Calu3 (cell line): Measurements from ENCODE around the gene PLEKHA8. TPM values are rescaled to one million over a fixed set of nuclear protein-coding genes. Genes with fewer than 3 reads are reported as not detected.

Experiments used
- BruUV-seq: library from RNA; stranded (reverse); fragments of 400-500 nt; replicated peaks from 2 replicates; lab custom pipeline; 2021; lab: Mats Ljungman, UMichigan
- CTCF ChIA-PET: fragments of 300-600 bp; sonication (Branson Sonifier 250); formaldehyde crosslinking; loops from one replicate; lab custom pipeline; 2022; ENCODE audit warnings: antibody characterized with exemption; lab: Charles Lee
- DNase-seq: peaks from one replicate; pipeline ENCODE4 v3.0.0; 2022
- H3K27ac Mint-ChIP-seq: one replicate; pipeline ENCODE4 v1.8.0; 2022; ENCODE audit warnings: mixed read lengths; ENCODE audit not compliant: unreplicated experiment
- H3K27me3 Mint-ChIP-seq: one replicate; pipeline ENCODE4 v1.8.0; 2022; ENCODE audit warnings: mixed read lengths; ENCODE audit not compliant: unreplicated experiment
- H3K36me3 Mint-ChIP-seq: one replicate; pipeline ENCODE4 v1.8.0; 2022; ENCODE audit warnings: mild to moderate bottlenecking, moderate library complexity, mixed read lengths; ENCODE audit not compliant: insufficient read depth, unreplicated experiment
- H3K4me1 Mint-ChIP-seq: one replicate; pipeline ENCODE4 v1.8.0; 2022; ENCODE audit warnings: mild to moderate bottlenecking, low read depth, mixed read lengths; ENCODE audit not compliant: unreplicated experiment
- H3K4me3 Mint-ChIP-seq: one replicate; pipeline ENCODE4 v1.8.0; 2022; ENCODE audit warnings: mild to moderate bottlenecking, low read depth, moderate library complexity, mixed read lengths; ENCODE audit not compliant: unreplicated experiment
- H3K9me3 Mint-ChIP-seq: one replicate; pipeline ENCODE4 v1.8.0; 2022; ENCODE audit warnings: low read depth, mixed read lengths; ENCODE audit not compliant: unreplicated experiment
- intact Hi-C: fragments of 100-400 bp; cut with micrococcal nuclease; formaldehyde crosslinking; loops from one replicate; pipeline ENCODE4 v1.10.0; 2022; ENCODE audit not compliant: unreplicated experiment
- total RNA-seq: library from RNA; stranded (reverse); gene quantifications from 2 replicates; pipeline ENCODE4 v1.2.3, GENCODE V29; 2022
- TF ChIP-seq, protein P1 (sequence below): fragments of 200-600 bp; IDR thresholded peaks from one replicate; pipeline ENCODE4 v1.8.0; 2022; ENCODE audit warnings: antibody characterized with exemption; ENCODE audit not compliant: unreplicated experiment

PLEKHA8 gene
- total RNA-seq, 1 experiment from 2014 or later: 27.6 TPM

DNA sequence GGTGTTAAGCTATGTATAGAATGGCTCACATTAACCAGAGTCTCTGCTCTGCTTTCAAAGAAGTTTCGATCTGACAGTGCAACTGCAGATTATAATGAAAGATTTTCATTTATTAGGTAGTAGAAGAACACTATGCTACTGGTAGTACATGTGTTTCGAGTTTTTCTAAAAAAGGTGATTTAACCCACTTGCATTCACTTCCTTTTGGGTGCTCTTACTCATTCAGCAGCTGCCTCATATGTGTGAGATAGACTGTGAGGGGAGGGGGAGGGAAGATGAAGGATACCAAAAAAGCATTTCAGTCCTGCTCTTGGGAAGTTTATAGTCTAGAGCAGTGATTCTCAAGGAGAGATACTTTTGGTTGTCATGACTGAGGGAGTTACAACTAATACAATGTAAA is 20.4 kb downstream of the PLEKHA8 start:
- no peak for DNase-seq
- no peaks in the 10 kb centered on the region for H3K36me3 Mint-ChIP-seq
- no peaks in the 10 kb centered on the region for H3K27me3 Mint-ChIP-seq
- CTCF ChIA-PET: interaction anchor here (0.6 kb wide), 1 partner anchor 31 kb away, joined by 3 read pairs; no protein-coding TSS in a partner anchor
- no peak overlapping the region for H3K27ac Mint-ChIP-seq
- no peak overlapping the region for H3K4me3 Mint-ChIP-seq
- no peaks in the 10 kb centered on the region for H3K9me3 Mint-ChIP-seq
- TF ChIP-seq, protein P1, sequence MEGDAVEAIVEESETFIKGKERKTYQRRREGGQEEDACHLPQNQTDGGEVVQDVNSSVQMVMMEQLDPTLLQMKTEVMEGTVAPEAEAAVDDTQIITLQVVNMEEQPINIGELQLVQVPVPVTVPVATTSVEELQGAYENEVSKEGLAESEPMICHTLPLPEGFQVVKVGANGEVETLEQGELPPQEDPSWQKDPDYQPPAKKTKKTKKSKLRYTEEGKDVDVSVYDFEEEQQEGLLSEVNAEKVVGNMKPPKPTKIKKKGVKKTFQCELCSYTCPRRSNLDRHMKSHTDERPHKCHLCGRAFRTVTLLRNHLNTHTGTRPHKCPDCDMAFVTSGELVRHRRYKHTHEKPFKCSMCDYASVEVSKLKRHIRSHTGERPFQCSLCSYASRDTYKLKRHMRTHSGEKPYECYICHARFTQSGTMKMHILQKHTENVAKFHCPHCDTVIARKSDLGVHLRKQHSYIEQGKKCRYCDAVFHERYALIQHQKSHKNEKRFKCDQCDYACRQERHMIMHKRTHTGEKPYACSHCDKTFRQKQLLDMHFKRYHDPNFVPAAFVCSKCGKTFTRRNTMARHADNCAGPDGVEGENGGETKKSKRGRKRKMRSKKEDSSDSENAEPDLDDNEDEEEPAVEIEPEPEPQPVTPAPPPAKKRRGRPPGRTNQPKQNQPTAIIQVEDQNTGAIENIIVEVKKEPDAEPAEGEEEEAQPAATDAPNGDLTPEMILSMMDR: no peak
- H3K4me1 Mint-ChIP-seq: no peaks in the 10 kb centered on the region
- no TSS peak for BruUV-seq
- intact Hi-C loops: no loop called here

GRCh38 chr7:30049173-30049572 is 21.0 kb downstream of the PLEKHA8 start:
- Mint-ChIP-seq H3K4me1 (no peaks in the 10 kb centered on the region), H3K9me3 (no peaks in the 10 kb centered on the region), H3K36me3 (no peaks in the 10 kb centered on the region), H3K27ac (no peak overlapping the region), H3K27me3 (no peaks in the 10 kb centered on the region), H3K4me3 (no peak overlapping the region)
- intact Hi-C loops: no loop called here
- TF ChIP-seq, protein P1: no peak
- CTCF ChIA-PET: interaction anchor here (0.6 kb wide), 1 partner anchor 32 kb away, joined by 3 read pairs; no protein-coding TSS in a partner anchor
- no peak for DNase-seq
- BruUV-seq: no TSS peak

DNA sequence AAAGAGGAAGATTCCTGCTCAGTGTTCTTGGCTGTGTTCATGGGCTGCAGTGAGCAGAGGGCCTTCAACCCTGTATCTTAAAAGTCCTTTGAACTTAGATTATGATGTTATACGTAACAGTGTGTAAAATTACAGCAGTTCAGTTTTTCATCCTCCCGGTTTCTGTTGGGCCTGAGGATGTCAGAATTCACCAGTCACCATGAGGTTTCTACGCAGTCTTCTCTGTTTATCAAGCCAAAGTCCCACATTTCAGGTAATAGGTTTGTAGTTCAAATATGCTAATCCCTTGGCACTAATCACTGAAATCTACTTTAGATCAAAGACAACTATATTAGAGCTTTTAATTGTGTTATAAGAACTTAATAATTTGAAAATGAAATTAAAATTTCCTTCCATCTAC is 24.9 kb downstream of the PLEKHA8 start:
- CTCF ChIA-PET: interaction anchor here (0.6 kb wide), 1 partner anchor 19 kb away, joined by 4 read pairs; no protein-coding TSS in a partner anchor
- intact Hi-C loops: no loop called here
- H3K9me3 Mint-ChIP-seq: peaks cover 1% of the 10 kb centered on the region
- H3K27ac Mint-ChIP-seq: no peak overlapping the region
- peaks cover 4% of the 10 kb centered on the region for H3K36me3 Mint-ChIP-seq
- H3K4me3 Mint-ChIP-seq: no peak overlapping the region
- no peaks in the 10 kb centered on the region for H3K4me1 Mint-ChIP-seq
- BruUV-seq: no TSS peak
- DNase-seq: no peak
- H3K27me3 Mint-ChIP-seq: no peaks in the 10 kb centered on the region
- TF ChIP-seq, protein P1: no peak

DNA sequence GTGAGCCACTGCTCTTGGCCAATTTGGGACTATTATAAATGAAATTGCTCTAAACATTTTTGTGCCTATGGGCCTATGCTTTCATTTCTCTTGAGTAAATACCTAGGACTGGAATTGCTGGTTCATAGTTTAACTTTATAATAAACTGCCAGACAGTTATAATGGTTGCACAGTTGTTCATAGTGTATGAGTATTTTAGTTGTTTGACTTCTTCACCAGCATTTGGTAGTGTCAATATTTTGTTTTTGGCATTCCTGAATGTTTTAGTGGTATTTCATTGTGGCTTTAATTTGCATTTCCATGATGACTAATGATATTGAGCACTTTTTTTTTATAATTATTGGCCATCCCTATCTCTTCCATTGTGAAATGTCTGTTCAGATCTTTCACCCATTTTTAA is 29.5 kb downstream of the PLEKHA8 start:
- CTCF ChIA-PET: no interaction called here
- no peaks in the 10 kb centered on the region for H3K27me3 Mint-ChIP-seq
- no peak for DNase-seq
- TF ChIP-seq, protein P1: no peak
- no TSS peak for BruUV-seq
- peaks cover 3% of the 10 kb centered on the region for H3K9me3 Mint-ChIP-seq
- no peaks in the 10 kb centered on the region for H3K4me1 Mint-ChIP-seq
- H3K36me3 Mint-ChIP-seq: peaks cover 12% of the 10 kb centered on the region
- no peak overlapping the region for H3K4me3 Mint-ChIP-seq
- intact Hi-C loops: no loop called here
- H3K27ac Mint-ChIP-seq: no peak overlapping the region
